ENCODE data around the gene C1orf105.

- no peak for TF ChIP-seq CTCF (IDR thresholded peaks at IDR 0.05; ENCODE audit: poor library complexity)
- no peak for TF ChIP-seq EZH2phosphoT487 (IDR thresholded peaks at IDR 0.05; ENCODE audit: low read depth, severe bottlenecking, unreplicated experiment)
Measured at GRCh38 chr1:172499636-172500141, 79.2 kb downstream of the C1orf105 start.
